Middle frontal gyrus (tissue), 1 donor: ENCODE measurements around the gene CPT2.

ENCODE experiments used
- DNase-seq: peaks from one replicate; pipeline ENCODE4 v3.0.0-alpha.2; 2015; ENCODE audit warnings: low spot score; ENCODE audit errors: extremely low spot score

Gene CPT2

GRCh38 chr1:53196485-53197290 lies at the start of gene CPT2:
Gene CPT2 (plus strand): TSS chr1:53196824. CDS start chr1:53196944, 120 bp downstream.
- peak; percentile 85 for DNase-seq

DNA sequence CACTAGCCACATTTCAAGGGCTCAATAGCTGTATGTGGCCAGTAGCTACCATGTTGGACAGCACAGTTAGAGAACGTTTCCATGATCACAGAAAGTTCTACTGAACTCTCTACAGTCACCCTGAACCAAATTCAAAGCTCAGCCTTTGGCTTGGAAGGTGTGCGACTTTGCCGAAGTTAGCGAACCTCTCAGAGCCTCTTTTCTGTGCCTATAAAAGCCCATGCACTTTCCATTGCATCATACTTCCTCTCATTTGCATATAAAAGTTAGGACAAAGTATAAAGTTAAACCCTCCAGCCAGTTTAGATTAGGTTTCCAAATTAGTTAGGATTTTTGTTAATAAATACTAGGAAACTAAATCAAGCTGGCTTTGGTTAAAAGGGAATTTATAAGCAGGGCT lies 49.5 kb upstream of the CPT2 start:
- DNase-seq, result no peak

- no peak for DNase-seq
These were observed 48.5 kb upstream of the CPT2 start for GRCh38 chr1:53148123-53148522.

DNA sequence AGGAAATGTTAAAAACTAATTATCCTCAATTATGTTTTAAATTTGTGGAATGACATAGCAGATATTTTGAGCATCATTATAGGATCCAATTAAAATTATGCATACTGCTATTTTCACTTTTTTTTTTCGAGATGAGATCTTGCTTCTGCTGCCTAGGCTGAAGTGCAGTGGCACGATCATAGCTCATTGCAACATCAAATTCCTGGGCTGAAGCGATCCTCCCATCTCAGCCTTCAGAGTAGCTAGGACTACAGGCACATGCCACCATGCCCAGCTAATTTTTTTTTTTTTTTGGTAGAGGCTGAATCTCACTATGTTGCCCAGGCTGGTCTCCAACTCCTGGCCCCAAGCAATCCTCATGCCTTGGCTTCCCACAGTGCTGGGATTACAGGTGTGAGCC lies 42.9 kb upstream of the CPT2 start:
- DNase-seq, result no peak

- no peak for DNase-seq
These were observed 41.7 kb upstream of the CPT2 start for GRCh38 chr1:53154859-53155438.

- DNase-seq, result no peak
These were observed 41.1 kb upstream of the CPT2 start for GRCh38 chr1:53155534-53155933.

DNA sequence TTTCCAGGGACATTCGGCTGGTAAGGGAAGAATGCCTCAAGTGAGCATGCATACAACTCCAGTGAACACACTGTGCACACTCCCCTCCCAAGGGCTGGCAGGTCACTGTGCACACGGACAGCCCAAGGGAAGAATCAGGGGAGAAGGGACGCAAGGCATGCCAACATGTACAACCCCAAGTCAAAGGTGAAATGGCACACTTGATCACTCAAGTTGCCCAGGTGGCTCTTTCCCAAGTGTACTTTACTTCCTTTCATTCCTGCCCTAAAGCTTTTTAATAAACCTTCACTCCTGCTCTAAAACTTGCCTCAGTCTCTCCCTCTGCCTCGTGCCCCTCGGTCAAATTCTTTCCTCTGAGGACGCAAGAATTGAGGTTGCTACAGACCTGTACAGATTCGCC lies 40.7 kb upstream of the CPT2 start:
- DNase-seq, result no peak

DNA sequence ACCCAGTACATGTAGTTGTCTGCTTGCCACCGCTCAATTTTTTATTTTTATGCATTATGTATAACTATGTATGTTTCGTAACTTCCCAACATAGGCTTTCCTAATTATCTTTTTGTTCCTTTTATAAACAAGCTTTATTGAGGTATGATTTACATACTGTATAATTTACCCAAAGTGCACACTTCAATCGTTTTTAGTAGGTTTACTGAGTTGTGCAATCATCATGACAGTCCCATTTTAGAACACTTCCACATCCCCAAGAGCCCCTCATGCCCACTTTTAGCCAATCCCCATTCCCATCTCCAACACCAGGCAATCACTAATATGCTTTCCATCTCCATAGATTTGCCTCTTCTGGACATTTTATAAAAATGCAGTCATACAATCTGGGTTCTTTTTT lies 39.8 kb upstream of the CPT2 start:
- DNase-seq, result no peak

DNA sequence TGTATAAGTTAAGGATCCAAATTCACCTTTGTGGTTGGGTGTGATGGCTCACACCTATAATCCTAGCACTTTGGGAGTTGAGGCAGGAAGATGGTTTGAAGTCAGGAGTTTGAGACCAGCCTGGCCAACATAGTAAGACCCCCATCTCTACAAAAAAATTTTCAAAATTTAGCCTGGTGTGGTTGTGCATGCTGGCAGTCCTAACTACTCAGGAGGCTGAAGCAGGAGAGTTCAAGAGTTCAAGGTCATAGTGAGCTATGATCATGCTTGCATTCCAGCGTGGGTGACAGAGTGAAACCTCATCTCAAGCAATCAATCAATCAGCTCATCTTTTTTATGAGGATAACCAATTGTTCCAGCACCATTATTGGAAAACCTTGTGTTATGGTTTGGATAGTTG lies 37.7 kb upstream of the CPT2 start:
- no peak for DNase-seq

DNA sequence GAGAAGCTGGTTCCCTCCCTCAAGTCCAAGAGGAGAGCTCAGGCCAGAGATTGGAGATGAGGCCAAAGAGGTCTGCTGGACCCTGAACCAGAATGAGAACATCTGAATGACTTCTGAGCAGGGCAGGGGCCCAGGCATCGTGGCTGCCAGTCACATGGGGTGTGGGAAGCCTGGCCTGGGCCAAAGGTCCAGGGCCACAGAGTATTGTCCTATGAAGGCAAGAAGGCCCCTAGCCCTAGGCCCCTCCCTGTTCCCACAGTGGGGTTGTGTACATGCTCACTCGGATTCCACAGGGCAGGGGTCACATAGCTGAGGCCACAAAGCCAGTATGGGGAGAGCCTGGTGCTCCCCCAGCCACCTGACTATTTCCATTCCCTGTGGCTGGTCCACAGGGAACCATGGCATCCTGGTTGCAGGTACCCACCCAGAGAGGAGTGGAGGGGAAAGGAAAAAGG lies 35.7 kb upstream of the CPT2 start:
- no peak for DNase-seq

- no peak for DNase-seq
These were observed 34.0 kb upstream of the CPT2 start for GRCh38 chr1:53162621-53163020.

- no peak for DNase-seq
These were observed 33.3 kb upstream of the CPT2 start for GRCh38 chr1:53163291-53163768.

DNA sequence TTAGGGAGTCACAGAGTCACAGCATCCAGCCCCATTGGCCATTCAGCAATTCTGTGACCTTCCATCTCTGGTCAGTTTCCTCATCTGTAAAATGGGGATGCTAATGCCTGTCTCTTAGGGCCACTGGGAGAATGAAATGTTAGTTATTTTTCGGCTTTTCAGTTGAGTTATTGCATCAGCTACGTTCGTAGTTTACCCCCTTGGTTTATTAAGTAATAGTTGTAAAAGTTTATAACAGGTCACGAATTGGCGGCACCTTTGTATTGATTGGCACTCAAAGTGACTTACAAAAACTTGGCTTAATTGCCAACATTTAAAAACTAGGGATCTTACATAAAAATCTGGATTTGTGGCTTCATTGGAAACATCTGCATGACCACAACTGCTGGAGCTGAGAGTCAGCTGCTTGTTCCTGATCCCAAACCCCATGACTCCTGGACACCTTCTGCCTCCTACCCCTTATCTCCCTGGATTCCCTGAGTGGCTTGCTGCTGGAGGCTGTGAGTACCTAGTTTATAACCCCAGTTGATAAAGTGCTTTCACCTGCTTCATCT lies 31.1 kb upstream of the CPT2 start:
- DNase-seq, result no peak

DNA sequence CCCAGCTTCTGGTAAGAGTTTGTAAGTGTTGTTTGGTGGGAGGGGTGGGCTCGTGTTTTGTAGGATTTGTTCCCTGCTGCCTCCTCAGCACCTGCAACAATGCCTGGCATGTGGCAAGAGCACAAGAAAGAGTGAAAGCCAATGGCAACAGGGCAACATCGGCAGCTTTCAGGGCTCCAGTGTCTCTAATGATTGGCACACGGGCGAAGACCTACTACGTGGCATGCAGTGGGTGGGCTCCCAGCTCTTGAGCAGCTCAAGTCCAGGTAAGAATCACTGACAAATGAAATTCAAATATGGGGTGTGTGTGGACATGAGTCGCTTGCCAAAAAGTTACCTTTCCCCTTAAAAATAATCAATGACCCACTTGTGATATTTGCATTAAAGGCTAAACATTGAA lies 30.3 kb upstream of the CPT2 start:
- no peak for DNase-seq

DNA sequence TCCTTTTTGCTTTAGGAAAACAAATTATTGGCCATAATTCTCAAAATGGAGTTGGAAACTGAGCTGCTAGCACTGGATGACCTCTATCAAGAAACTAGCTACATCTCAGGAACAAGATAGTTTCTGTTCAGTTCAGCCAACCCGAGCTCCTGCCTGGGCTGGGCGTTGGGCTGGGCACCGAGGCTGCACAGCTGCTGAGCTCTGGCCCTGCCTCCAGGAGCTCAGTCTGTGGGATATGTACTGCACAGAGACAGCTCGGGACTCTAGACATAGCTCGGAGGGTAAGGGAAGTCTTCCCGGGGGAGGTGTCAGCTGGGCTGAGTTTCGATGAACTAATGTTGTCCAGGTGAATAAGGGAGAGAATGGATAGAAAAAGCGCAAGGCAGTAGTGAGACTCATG lies 29.7 kb upstream of the CPT2 start:
- no peak for DNase-seq

- peak; percentile 27 for DNase-seq
These were observed 24.0 kb upstream of the CPT2 start for GRCh38 chr1:53172426-53173128.

GRCh38 chr1:53174971-53175913 lies 21.4 kb upstream of the CPT2 start:
- no peak for DNase-seq

GRCh38 chr1:53176452-53177208 lies 20.0 kb upstream of the CPT2 start:
- no peak for DNase-seq

GRCh38 chr1:53180226-53180625 lies 16.4 kb upstream of the CPT2 start:
- no peak for DNase-seq

GRCh38 chr1:53180951-53181350 lies 15.7 kb upstream of the CPT2 start:
- DNase-seq, result no peak
